Stimulated activated CD4-positive, alpha-beta T cell treated with anti-CD3 and anti-CD28 coated beads, TNF-alpha, amount 100 ng/mL, for 4 hours (primary cell): ENCODE measurements around the gene RALGAPB.

Experiments used
- DNase-seq, 3 experiments: peaks; one replicate each; pipeline ENCODE4 v3.0.0-alpha.2; 2020; ENCODE audit warnings: low read depth in 3 of 3

The RALGAPB gene

GRCh38 chr20:38547288-38548085, 74.8 kb downstream of the RALGAPB start:
- DNase-seq = no peak

- no peak for DNase-seq
These were observed 75.9 kb downstream of the RALGAPB start for GRCh38 chr20:38548356-38549083.

GRCh38 chr20:38550274-38550673, 77.6 kb downstream of the RALGAPB start:
- no peak for DNase-seq

GRCh38 chr20:38551056-38551626, 78.5 kb downstream of the RALGAPB start:
- no peak for DNase-seq

GRCh38 chr20:38554986-38555385, 82.3 kb downstream of the RALGAPB start:
- DNase-seq = no peak

- DNase-seq = no peak
These were observed 82.8 kb downstream of the RALGAPB start for GRCh38 chr20:38555395-38555794.

DNA sequence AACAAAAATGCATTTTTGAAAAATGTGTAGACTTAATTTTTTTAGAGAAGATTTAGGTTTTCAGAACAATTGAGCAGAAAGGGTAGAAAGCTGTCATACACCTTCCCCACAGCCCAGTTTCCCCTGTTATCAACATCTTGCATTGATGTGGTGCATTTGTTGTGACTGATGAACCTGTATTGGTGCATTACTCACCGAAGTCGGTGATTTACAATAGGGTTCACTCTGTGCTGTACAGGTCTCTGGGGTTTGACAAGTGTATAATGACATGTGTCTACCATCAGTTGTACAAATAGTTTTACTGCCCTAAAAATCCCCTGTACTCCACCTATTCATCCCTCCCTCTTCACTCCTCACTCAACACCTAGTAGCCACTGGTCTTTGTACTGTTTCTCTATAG, 84.5 kb downstream of the RALGAPB start:
- DNase-seq = no peak

GRCh38 chr20:38558596-38559360, 86.1 kb downstream of the RALGAPB start:
- no peak for DNase-seq

DNA sequence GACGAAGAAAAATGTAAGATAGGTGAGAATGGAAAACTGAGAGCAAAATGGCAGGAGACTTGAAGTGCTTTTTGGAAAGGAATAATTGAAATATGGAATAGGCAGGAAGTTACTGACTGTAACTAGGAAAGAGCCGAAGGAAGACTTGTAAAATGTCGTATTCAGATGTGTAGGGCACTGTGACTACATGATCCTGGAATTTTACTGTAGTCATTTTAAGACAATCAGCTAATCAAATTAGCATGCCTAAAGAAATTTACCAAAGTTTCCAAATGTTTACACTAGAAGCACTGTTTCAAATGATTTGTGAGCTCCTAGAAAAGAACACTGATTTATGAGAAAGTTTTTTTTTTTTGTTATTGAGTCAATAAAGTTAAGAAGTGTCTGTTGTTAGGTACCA, 87.1 kb downstream of the RALGAPB start:
- no peak for DNase-seq

GRCh38 chr20:38563802-38564431, 91.3 kb downstream of the RALGAPB start:
- DNase-seq = no peak

GRCh38 chr20:38564680-38565079, 92.0 kb downstream of the RALGAPB start:
- DNase-seq = no peak

DNA sequence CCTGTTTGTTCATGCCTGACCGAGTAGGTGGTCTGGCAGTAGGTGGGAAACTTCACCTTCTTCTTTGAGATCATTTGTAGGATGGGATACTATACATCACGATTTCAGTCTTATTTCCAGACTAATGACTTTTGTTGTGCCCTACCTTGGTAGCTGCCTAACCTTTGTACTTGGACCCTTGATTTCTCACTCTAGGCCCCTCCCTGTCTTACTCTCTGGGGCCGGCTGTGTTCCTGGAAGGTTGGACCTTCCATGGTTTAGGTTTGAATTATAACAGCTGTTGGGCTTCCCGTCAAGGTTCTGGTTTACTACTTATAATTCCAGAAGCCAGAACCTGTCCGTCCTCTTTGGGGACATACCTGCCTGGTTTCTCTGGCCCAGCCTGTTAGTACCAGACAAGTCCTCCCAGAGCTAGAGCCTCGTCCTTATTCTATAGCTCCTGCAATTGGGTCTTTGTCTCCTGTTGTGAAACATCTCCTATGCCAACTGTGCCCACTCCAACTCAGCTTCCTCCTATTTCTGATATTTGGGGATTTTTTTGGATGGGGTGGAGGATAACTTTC, 93.5 kb downstream of the RALGAPB start:
- no peak for DNase-seq

DNA sequence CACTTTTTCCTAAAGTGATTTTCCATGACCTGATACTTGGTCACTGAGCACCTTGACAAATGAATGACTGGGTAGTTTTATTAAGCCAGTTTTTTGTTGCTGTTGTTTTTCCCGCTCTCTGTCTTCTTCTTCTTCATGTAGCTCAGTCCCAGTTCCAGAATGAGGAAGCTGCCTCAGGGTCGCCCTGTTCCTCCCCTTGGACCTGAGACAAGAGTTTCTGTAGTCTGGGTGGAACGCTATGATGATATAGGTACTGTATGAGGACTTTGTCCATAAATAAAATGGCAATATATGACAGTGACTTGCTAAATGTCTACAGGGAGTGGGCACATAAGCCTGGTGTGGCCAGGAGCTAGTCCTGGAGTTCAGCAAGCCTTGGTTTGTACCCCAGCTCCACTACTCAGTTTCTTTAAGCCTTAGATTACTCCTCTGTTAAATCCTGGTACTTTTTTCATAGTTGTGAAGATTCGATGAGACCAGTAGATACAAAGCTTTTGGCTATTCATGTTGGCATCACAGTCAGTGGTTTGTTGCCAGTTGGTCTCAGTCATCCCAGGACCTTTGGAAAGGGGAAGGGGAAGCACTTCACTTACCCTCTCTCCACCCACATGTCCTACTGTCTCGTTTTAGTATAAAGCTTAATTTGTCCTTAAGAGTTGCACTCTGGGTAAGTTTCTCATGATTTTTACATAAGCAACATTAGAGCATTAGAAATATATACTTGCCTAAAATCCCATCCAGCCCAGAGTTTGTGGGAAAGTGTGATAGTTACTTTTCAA, 97.3 kb downstream of the RALGAPB start:
- no peak for DNase-seq

DNA sequence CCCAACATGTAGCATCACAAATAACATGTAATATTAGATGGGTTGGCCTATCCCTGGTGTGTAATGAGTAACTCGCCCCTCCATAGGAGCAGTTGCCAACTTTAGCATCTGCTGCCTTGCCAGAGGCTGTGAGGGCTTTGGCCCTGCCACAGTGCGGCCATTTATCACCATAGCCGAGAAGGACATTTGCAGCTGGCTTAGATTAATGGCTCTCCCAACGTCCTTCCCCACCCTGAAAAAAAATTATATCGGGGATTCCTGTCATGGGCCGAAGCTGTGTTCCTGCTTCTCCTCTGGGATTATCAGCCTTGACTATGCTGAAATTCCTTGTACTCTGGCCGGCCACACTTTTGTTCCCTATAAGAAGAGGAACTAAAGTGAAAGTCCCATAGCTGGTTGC, 100.8 kb downstream of the RALGAPB start:
- DNase-seq = no peak

DNA sequence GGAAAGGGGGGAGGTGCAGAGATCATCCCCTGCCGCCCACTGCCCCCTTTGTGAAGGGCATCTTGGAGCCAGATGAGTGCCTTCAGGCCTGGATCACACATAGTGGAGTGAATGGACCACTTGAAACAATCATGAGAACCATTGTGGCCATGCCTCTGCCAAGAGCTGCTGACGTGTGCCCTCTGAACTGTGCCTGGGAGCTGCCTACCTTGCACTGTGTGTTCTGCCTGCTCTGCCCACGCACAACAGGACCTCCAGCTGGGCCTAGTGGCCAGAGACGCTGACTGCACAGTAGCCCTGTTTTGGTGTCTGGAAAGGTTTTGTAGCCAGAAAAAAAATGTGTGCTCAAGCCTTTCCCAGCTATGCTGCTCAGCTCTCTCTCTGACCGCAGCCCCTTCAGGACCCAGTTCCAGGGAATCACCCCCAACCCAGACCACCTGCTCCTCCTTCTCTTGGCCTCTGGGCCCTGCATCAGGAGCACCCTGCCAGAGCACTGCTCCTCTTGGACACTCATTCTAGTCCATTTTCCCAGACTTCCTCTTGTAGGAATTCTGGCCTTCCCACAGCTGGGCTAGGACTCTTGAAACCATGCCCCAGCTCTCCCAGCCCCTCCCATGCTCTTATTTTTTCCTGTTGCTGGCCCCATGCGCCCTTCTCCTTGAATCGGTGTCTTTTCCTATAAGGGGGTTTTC, 106.7 kb downstream of the RALGAPB start:
- DNase-seq = no peak

DNA sequence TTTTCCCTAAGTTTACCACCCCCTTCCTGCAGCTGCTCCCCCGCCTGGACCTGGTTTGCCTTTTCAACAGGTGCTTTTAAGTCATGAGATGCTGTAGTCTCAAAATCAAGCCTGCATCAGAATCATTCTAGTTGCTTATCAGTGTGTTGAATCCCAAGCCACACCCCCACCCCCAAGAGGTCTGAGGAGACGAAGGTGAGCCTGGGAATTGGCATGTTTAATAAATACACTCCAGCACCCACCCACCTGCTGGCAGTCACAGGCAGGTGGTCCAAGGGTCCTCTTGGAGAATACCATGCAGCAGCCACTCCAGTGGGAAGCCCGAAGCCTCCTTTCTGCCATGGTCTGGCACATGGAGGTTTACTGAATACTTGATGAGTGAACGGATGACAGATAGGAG, 107.3 kb downstream of the RALGAPB start:
- DNase-seq = no peak

GRCh38 chr20:38581013-38581412, 108.4 kb downstream of the RALGAPB start, which contains the start of gene ADIG:
ADIG (plus strand) TSS chr20:38581197; CDS start chr20:38581251, 54 bp downstream.
- no peak for DNase-seq

GRCh38 chr20:38581830-38582358, 109.3 kb downstream of the RALGAPB start:
- no peak for DNase-seq

GRCh38 chr20:38583306-38583705, 110.7 kb downstream of the RALGAPB start:
- no peak for DNase-seq
